Adrenal gland (tissue), 5 donors: ENCODE data around the gene P2RY2.

Experiments used
- POLR2A ChIP-seq, 2 donors: fragments of 450-650 bp; IDR thresholded peaks; one replicate each; pipeline ENCODE4 v1.6.1; 2017; ENCODE audit warnings: antibody characterized with exemption in 2 of 2, mild to moderate bottlenecking in 2 of 2, moderate library complexity in 1 of 2
- TF ChIP-seq, protein P1 (sequence below), 6 experiments: fragments of 450-650 bp in 4 of 6; fragments of 200-600 bp in 2 of 6; sonication (generic) in 1 of 6; IDR thresholded peaks; 1 replicate in 5 of 6; 2 replicates in 1 of 6; pipeline versions ENCODE4 v1.5.1 to v1.8.0; 2016 to 2021; ENCODE audit warnings: antibody characterized with exemption in 6 of 6, mild to moderate bottlenecking in 2 of 6, moderate library complexity in 1 of 6
- donor health status: DM: no; HTN: no; CAD: no.

DNA sequence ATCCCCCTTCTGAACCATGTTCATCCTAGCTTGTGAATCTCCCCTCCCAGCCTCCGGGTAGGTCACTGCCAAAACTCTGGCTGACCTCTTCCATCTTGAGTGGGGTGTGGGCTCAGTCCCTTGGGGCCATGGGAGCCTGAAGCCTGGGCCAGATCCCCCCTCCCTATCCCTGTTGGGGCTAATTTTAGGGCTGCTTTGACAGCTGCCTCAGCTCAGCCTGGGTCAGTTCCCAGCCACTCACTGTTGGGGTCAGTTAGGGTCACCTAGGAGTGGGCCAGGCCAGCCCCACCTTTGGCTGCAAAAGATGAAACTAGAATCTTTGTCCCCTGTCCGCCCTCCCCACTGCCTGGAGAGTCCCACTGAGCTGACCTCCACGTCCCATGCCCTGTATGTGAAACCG lies 29.8 kb upstream of the P2RY2 start:
- TF ChIP-seq, protein P1, sequence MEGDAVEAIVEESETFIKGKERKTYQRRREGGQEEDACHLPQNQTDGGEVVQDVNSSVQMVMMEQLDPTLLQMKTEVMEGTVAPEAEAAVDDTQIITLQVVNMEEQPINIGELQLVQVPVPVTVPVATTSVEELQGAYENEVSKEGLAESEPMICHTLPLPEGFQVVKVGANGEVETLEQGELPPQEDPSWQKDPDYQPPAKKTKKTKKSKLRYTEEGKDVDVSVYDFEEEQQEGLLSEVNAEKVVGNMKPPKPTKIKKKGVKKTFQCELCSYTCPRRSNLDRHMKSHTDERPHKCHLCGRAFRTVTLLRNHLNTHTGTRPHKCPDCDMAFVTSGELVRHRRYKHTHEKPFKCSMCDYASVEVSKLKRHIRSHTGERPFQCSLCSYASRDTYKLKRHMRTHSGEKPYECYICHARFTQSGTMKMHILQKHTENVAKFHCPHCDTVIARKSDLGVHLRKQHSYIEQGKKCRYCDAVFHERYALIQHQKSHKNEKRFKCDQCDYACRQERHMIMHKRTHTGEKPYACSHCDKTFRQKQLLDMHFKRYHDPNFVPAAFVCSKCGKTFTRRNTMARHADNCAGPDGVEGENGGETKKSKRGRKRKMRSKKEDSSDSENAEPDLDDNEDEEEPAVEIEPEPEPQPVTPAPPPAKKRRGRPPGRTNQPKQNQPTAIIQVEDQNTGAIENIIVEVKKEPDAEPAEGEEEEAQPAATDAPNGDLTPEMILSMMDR (IDR thresholded peaks at IDR 0.05) = no peak
- no peak for TF ChIP-seq POLR2A (IDR thresholded peaks at IDR 0.05)
